ENCODE data around the gene DYNLT5. TPM values are rescaled to one million over a fixed set of nuclear protein-coding genes. Genes with fewer than 3 reads are reported as not detected.
"Not testable (repeated sequence)": the region's sequence is repeated elsewhere in the genome, so short reads cannot be mapped to it uniquely, and the experiment has no call there.

Gene DYNLT5
- polyA plus RNA-seq, 4 donors = 0.39 to 1.3 TPM; not detected in 2

DNA sequence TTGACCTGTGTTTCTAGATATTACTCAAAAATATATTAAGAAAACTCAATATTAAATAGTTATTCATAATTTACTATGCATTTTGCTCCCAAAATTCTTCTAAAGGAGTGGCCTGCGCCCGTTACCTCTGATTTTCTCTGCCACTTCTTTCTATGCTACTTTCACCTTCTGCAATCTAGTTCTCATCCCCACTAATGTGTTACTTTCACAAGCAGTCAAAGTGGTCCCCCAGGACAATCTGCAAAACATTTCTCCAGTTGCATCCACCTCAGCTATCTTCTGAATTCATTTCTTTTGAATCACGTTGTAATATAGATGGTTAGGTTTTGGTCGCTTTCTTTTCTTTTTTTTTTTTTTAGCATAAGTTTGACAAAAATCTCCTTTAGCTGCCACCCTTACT, 35.4 kb downstream of the DYNLT5 start:
- H3K27ac ChIP-seq (ENCODE audit: low read depth in 1 of 3, low read length in 2 of 3) = no peak overlapping the region
- no peak overlapping the region for H3K4me3 ChIP-seq (ENCODE audit: low read depth in 1 of 3, low read length in 3 of 3)
- DNase-seq (no peak), FAIRE-seq (no peak)
- H3K4me1 ChIP-seq (ENCODE audit: control insufficient read depth in 3 of 3, insufficient read depth in 2 of 3, low read depth in 1 of 3, low read length in 2 of 3) = no peaks in the 10 kb centered on the region
- H3K36me3 ChIP-seq (ENCODE audit: control insufficient read depth in 3 of 3, insufficient read depth in 2 of 3, low read depth in 1 of 3, low read length in 3 of 3) = no peaks in the 10 kb centered on the region
- H3K9me3 ChIP-seq (ENCODE audit: control insufficient read depth in 2 of 2, insufficient read depth in 1 of 2, low read depth in 1 of 2, low read length in 1 of 2) = no peaks in the 10 kb centered on the region
- no peaks in the 10 kb centered on the region for H3K27me3 ChIP-seq (ENCODE audit: control insufficient read depth in 3 of 3, insufficient read depth in 3 of 3, low read length in 3 of 3)
- 73 to 81% (median 80%) methylated on average over 4 of the region's 4 CpGs for WGBS, 3 donors

DNA sequence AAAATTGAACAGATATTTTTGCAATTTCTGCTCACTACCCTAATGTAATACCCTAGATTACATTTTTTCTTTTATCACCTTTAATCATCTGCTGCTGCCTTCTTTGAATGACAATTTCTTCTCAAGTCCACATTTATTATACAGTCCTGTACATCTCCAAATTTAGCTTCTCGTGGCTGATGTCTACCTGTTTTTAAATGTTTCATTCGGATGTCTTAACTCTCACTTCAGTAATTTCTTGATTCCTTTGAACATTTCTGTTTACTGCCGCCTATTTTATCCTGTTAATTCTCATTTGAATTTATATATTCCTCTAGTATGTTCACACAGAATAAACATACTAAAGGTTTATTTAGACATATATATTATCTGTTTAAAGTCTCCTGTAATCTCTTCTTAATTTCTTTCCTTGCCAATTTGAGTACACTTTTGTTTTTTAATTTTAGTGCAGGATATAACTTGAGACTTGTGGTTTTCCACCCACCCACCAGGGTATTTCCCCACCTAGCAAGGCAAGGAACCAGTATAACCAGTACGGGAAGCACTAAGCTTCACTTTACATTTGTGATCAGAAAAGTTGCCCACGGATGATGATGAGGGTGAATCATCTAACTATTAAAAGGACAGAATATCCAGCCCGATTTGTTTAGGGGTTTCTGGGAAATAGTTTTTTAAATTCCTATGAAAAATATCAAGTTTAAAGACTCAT, 36.1 kb downstream of the DYNLT5 start:
- 58 to 71% (median 64%) methylated on average over 6 of the region's 6 CpGs for WGBS, 3 donors

DNA sequence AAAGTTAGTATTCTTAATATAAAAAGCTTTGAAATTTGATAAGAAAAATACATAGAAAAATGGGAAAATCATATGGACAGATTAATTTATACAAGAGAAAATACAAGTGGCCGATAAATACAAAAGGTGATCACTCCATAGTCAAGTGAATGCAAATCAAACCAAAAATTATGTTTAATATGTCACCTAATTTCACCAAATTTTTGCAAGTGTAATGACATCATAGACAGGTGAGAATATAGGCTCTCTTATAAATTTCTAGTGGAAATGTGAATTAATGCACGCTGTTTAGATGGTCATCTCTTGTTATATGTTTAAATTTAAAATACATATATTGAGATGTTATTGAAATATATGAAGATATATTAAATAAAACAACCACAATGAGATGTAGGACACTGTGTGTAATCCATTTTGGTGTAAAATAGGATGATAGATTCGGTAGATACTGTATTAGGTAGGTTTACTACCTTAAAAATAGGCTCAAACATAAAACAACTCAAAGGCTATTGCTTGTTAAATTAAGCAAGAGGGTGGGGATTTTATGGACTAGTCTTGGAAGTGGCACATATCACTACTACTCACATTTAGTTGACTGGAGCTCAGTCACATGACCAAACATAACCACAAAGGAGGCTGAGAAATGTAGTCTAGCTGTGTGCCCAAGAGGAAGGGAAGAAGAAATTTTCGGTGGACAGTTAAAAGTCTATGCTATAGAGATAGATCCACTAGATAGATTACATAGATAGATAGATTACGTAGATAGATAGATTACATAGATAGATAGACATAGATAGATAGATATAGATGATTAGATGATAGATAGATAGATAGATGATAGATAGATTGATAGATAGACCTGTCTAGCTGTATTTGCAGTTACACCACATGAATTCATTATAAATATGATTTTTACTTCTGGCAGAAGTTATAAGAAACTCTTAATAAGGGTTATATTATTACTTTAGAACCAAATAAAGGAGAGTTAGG, 39.7 kb downstream of the DYNLT5 start:
- Histone ChIP-seq H3K36me3 (ENCODE audit: control insufficient read depth in 3 of 3, insufficient read depth in 2 of 3, low read depth in 1 of 3, low read length in 3 of 3) (no peaks in the 10 kb centered on the region), H3K27me3 (ENCODE audit: control insufficient read depth in 3 of 3, insufficient read depth in 3 of 3, low read length in 3 of 3) (no peaks in the 10 kb centered on the region), H3K27ac (ENCODE audit: low read depth in 1 of 3, low read length in 2 of 3) (no peak overlapping the region), H3K9me3 (ENCODE audit: control insufficient read depth in 2 of 2, insufficient read depth in 1 of 2, low read depth in 1 of 2, low read length in 1 of 2) (no peaks in the 10 kb centered on the region), H3K4me3 (ENCODE audit: low read depth in 1 of 3, low read length in 3 of 3) (no peak overlapping the region), H3K4me1 (ENCODE audit: control insufficient read depth in 3 of 3, insufficient read depth in 2 of 3, low read depth in 1 of 3, low read length in 2 of 3) (no peaks in the 10 kb centered on the region)
- FAIRE-seq (no peak), DNase-seq (no peak)
- WGBS, 3 donors = 82 to 89% (median 86%) methylated on average over 5 of the region's 5 CpGs

More for the DNA sequence above, 36.1 kb downstream of the DYNLT5 start:
- no peak overlapping the region for H3K27ac ChIP-seq (ENCODE audit: low read depth in 1 of 3, low read length in 2 of 3)
- no peaks in the 10 kb centered on the region for H3K4me1 ChIP-seq (ENCODE audit: control insufficient read depth in 3 of 3, insufficient read depth in 2 of 3, low read depth in 1 of 3, low read length in 2 of 3)
- no peaks in the 10 kb centered on the region for H3K9me3 ChIP-seq (ENCODE audit: control insufficient read depth in 2 of 2, insufficient read depth in 1 of 2, low read depth in 1 of 2, low read length in 1 of 2)
- no peaks in the 10 kb centered on the region for H3K27me3 ChIP-seq (ENCODE audit: control insufficient read depth in 3 of 3, insufficient read depth in 3 of 3, low read length in 3 of 3)
- no peak overlapping the region for H3K4me3 ChIP-seq (ENCODE audit: low read depth in 1 of 3, low read length in 3 of 3)
- DNase-seq (no peak), FAIRE-seq (no peak)
- no peaks in the 10 kb centered on the region for H3K36me3 ChIP-seq (ENCODE audit: control insufficient read depth in 3 of 3, insufficient read depth in 2 of 3, low read depth in 1 of 3, low read length in 3 of 3)

DNA sequence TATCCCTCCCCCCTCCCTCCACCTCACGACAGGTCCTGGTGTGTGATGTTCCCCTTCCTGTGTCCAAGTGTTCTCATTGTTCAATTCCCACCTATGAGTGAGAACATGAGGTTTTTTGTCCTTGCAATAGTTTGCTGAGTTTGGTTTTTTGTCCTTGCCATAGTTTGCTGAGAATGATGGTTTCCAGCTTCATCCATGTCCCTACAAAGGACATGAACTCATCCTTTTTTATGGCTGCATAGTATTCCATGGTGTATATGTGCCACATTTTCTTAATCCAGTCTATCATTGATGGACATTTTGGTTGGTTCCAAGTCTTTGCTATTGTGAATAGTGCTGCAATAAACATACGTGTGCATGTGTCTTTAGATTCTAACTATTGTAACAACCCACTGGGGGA, 43.6 kb downstream of the DYNLT5 start:
- not testable (repeated sequence) for H3K27me3 ChIP-seq (ENCODE audit: control insufficient read depth in 3 of 3, insufficient read depth in 3 of 3, low read length in 3 of 3); DNase-seq; H3K9me3 ChIP-seq (ENCODE audit: control insufficient read depth in 2 of 2, insufficient read depth in 1 of 2, low read depth in 1 of 2, low read length in 1 of 2); H3K4me3 ChIP-seq (ENCODE audit: low read depth in 1 of 3, low read length in 3 of 3); FAIRE-seq; H3K36me3 ChIP-seq (ENCODE audit: control insufficient read depth in 3 of 3, insufficient read depth in 2 of 3, low read depth in 1 of 3, low read length in 3 of 3); H3K4me1 ChIP-seq (ENCODE audit: control insufficient read depth in 3 of 3, insufficient read depth in 2 of 3, low read depth in 1 of 3, low read length in 2 of 3); H3K27ac ChIP-seq (ENCODE audit: low read depth in 1 of 3, low read length in 2 of 3)
- whole genome bisulfite sequencing, 3 donors = 86 to 94% (median 93%) methylated on average over 2 of the region's 2 CpGs

DNA sequence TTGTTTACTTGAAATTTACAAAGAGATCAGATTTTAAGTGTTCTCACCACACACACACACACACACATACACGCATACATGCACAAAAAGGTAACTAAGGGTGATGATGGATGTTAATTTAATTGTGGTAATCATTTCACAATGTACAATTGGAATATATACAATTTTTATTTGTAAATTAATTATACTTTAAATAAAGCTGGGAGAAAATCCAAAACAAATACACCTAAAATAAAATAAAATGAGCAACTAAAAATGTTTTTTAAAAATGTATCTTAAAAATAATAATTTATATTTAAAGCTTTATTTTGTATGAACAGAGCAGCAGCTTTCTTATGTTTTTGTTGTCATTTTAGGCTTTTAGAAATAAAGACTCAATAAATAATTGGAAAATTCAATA, 57.0 kb downstream of the DYNLT5 start:
- Histone ChIP-seq H3K9me3 (ENCODE audit: control insufficient read depth in 2 of 2, insufficient read depth in 1 of 2, low read depth in 1 of 2, low read length in 1 of 2) (no peaks in the 10 kb centered on the region), H3K4me1 (ENCODE audit: control insufficient read depth in 3 of 3, insufficient read depth in 2 of 3, low read depth in 1 of 3, low read length in 2 of 3) (no peaks in the 10 kb centered on the region), H3K27ac (ENCODE audit: low read depth in 1 of 3, low read length in 2 of 3) (no peak overlapping the region), H3K4me3 (ENCODE audit: low read depth in 1 of 3, low read length in 3 of 3) (no peak overlapping the region), H3K27me3 (ENCODE audit: control insufficient read depth in 3 of 3, insufficient read depth in 3 of 3, low read length in 3 of 3) (no peaks in the 10 kb centered on the region), H3K36me3 (ENCODE audit: control insufficient read depth in 3 of 3, insufficient read depth in 2 of 3, low read depth in 1 of 3, low read length in 3 of 3) (no peaks in the 10 kb centered on the region)
- DNase-seq = no peak
- peak; percentile 33 for FAIRE-seq
- WGBS, 3 donors = 79 to 96% (median 84%) methylated on average over 1 of the region's 1 CpG

DNA sequence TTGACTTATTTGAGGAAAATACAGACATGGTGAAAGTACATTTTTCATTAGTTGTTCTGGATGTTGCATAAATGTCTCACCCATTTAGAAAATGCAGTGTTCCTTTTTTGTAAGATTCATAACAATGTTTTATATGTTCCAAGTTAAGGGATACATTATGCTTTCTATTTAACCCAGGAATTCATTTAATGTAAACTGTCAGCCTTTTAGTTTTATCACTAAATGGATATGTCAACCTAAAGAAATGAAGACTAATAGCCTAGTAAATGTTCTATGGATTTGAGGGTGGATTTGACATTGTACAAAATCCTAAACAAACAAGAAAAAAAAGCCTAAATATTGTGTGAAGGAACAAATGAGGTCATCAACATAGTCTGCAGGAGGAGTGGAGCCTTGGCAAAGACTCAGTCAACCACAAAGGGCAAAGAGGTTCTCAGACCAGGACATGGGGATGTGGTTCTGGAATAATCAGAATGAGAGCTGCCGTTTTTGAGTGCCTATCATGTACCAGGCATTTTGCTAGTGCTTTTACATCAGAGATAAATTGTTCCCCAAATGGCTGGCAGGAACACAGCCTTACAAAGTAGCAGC, 57.6 kb downstream of the DYNLT5 start:
- no peak for DNase-seq
- no peak for FAIRE-seq

DNA sequence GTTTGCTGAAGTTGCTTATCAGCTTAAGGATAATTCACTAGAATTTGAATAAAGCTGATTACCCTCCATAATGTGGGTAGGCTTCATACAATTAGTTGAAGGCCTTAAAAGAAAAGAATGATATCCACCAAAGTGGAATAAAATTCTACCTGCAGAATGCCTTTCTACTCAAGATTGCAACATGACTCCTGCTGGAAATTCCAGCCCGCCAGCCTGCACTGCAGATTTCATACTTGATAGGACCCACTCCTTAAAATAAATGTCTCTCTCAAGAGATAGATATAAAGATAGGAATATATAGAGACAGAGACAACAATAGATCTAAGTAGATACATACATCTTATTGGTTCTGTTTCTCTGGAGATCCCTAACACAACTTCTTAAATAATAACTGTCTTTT, 72.5 kb downstream of the DYNLT5 start:
- Histone ChIP-seq H3K4me1 (ENCODE audit: control insufficient read depth in 3 of 3, insufficient read depth in 2 of 3, low read depth in 1 of 3, low read length in 2 of 3) (no peaks in the 10 kb centered on the region), H3K27ac (ENCODE audit: low read depth in 1 of 3, low read length in 2 of 3) (no peak overlapping the region), H3K9me3 (ENCODE audit: control insufficient read depth in 2 of 2, insufficient read depth in 1 of 2, low read depth in 1 of 2, low read length in 1 of 2) (no peaks in the 10 kb centered on the region), H3K36me3 (ENCODE audit: control insufficient read depth in 3 of 3, insufficient read depth in 2 of 3, low read depth in 1 of 3, low read length in 3 of 3) (no peaks in the 10 kb centered on the region), H3K27me3 (ENCODE audit: control insufficient read depth in 3 of 3, insufficient read depth in 3 of 3, low read length in 3 of 3) (no peaks in the 10 kb centered on the region), H3K4me3 (ENCODE audit: low read depth in 1 of 3, low read length in 3 of 3) (no peak overlapping the region)
- WGBS, 3 donors = 97% methylated on average over 1 of the region's 1 CpG
- FAIRE-seq (no peak), DNase-seq (no peak)

More for the DNA sequence above, 57.6 kb downstream of the DYNLT5 start:
- H3K27me3 ChIP-seq (ENCODE audit: control insufficient read depth in 3 of 3, insufficient read depth in 3 of 3, low read length in 3 of 3) = no peaks in the 10 kb centered on the region
- no peaks in the 10 kb centered on the region for H3K4me1 ChIP-seq (ENCODE audit: control insufficient read depth in 3 of 3, insufficient read depth in 2 of 3, low read depth in 1 of 3, low read length in 2 of 3)
- no peak overlapping the region for H3K27ac ChIP-seq (ENCODE audit: low read depth in 1 of 3, low read length in 2 of 3)
- no peak overlapping the region for H3K4me3 ChIP-seq (ENCODE audit: low read depth in 1 of 3, low read length in 3 of 3)
- 62 to 78% (median 70%) methylated on average over 1 of the region's 1 CpG for WGBS, 3 donors
- H3K9me3 ChIP-seq (ENCODE audit: control insufficient read depth in 2 of 2, insufficient read depth in 1 of 2, low read depth in 1 of 2, low read length in 1 of 2) = no peaks in the 10 kb centered on the region
- no peaks in the 10 kb centered on the region for H3K36me3 ChIP-seq (ENCODE audit: control insufficient read depth in 3 of 3, insufficient read depth in 2 of 3, low read depth in 1 of 3, low read length in 3 of 3)
